A204.1 (cell line): ENCODE results near the gene TMEM41B.
"Not testable (repeated sequence)": the region's sequence is repeated elsewhere in the genome, so short reads cannot be mapped to it uniquely, and the experiment has no call there.

Source experiments
- FAIRE-seq: peaks from 2 replicates; lab custom pipeline; 2012; peaks lifted over from hg19 to GRCh38; lab: Jason Lieb, UNC

TMEM41B gene

DNA sequence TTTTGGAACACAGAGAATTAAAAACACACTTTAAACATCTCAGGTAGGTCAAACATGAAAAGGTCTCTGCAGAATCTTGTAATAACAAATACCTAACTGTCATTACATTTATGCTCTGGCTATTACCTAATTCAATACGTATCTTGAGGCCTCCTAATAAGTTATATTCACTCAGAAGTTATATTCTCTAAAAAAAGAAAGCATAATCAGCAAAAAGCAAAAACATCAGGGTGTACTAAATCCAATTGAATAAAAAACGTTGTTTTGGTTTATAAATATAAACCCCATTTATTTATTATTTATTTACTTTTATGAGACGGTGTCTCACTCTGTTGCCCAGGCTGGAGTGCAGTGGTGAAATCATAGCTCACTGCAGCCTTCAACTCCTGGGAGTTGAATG lies 10.2 kb downstream of the TMEM41B start:
- no peak for FAIRE-seq

DNA sequence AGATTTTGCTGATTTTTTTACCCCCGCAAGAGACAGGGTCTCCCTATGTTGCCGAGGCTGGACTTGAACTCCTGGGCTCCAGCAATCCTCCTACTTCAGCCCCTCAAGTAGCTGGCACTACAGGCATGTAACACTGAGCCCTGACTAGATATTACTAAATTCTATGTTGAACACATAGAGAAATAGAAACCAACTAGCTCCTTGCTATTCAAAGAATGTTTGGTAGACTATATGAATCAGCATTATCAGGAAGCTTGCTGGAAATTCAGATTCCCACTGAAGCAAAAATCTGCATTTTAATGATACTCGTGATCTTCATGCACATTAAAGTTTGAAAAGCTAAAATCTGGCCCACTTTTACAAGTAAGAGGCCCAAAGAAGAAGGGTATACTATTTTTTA lies 11.9 kb downstream of the TMEM41B start:
- FAIRE-seq: no peak

DNA sequence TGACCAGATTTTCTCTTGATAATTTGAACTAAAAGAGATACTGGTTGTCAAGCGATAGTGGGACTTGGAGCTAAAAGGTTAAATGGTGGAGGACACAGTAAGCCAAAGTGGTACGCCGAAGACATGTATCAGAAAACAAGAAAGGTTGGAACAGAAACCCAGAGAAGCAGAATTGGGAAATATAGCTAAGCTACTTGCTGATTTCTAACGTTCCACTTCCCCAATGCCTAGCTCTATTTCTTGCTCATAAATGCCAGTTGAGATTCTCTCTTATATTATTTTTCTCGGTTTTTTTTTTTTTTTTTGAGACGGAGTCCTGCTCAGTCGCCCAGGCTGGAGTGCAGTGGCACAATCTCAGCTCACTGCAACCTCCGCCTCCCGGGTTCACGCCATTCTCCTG lies 12.7 kb downstream of the TMEM41B start:
- FAIRE-seq: no peak

DNA sequence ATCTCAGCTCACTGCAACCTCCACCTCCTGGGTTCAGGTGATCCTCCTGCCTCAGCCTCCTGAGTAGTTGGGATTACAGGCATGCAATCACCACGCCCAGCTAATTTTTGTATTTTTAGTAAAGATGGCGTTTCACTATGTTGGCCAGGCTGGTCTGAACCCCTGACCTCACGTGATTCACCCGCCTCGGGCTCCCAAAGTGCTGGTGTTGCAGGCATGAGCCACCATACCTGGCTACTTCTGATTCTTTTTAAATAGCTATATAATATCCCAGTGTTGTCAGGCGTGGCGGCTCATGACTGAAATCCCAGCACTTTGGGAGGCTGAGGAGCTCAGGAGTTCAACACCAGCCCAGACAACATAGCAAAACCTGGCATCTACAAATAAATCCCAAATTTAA lies 20.7 kb downstream of the TMEM41B start:
- no peak for FAIRE-seq

DNA sequence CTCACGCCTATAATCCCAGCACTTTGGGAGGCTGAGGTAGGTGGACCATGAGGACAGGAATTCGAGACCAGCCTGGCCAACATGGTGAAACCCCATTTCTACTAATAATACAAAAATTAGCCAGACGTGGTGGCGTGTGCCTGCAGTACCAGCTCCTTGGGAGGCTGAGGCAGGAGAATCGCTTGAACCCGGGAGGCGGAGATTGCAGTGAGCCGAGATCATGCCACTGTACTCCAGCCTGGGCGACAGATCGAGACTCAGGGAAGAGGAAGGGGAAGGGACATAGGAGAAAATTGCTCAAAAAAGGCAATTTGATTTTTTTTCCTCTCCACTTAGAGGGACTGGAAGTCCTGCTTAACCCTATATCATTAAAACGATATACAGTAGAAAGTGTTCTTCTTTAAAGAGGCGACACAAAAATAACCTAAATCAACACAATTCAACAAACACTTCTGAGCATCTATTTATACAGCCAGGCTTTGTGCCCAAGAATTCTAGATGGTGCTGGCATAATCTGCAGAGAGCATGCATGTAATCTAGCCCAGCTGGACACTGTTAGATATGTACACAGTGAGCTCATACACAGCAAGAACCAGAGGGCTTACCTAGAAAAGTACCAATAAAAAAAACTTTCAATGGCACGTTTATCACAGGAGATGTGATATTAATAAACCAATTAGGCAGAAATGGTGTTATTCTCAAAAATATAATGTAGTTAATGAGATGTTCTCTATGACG lies 28.4 kb downstream of the TMEM41B start:
- FAIRE-seq: no peak

DNA sequence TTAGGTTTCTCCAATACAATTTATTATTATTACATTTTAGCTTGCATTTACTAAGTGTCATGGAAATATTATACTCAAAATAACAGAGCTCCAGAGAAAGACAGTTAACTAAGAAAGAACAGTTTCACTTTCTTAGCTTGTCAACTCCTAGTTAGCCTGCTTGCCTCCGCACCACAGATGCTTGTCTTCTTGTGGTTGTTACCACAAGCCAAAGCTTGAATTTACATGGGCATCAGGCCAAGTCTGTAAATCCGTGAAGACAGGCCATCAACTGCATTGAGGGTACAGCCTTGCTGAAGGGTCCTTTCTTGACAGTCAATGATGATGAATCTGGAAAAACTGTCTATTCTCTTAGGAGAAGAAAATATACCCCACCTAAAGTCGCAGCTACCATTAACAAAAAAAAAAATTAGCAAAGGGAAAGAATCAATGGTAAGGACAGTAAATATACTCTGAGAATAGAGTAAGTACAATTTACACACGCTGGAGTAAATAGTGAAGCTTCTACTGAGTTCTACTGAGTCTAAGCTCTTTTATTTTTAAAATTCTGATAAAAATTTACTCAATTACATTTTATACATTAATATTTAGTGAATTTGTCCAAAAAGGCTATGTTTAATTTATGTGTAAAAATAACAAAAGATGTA lies 33.6 kb downstream of the TMEM41B start:
- FAIRE-seq: no peak

DNA sequence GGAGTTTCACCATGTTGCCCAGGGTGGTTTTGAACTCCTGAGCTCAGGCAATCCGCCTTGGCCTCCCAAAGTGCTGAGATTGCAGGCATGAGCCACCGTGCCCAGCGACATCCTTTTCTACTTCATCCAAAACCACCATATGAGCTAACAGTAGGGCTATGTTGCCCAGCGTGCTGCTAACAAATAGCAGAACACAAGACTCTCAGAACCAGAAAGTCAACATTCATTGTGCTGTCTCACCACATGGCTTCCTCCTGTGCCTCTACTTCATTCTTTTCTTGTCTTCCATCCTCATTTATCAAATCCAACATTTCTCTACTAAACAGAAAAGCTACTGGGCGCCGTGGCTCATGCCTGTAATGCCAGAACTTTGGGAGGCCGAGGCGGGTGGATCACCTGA lies 37.2 kb downstream of the TMEM41B start:
- no peak for FAIRE-seq

DNA sequence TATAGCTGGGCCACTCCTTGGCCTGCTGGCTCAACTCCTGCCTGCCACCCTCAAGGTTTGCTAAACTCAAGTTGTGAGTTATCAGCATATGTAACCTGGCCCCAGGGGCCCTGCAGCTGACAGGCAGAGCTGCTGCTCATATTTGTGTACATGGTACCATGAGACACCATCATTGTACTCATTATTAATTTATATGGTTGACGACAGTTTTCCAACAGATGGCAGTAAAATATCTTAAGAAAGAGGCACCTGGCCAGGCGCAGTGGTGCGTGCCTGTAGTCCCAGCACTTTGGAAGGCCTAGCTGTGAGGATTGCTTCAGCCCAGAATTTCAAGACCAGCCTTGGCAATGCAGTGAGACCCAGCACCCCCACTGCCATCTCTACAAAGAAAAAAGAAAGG lies 37.8 kb downstream of the TMEM41B start:
- no peak for FAIRE-seq

DNA sequence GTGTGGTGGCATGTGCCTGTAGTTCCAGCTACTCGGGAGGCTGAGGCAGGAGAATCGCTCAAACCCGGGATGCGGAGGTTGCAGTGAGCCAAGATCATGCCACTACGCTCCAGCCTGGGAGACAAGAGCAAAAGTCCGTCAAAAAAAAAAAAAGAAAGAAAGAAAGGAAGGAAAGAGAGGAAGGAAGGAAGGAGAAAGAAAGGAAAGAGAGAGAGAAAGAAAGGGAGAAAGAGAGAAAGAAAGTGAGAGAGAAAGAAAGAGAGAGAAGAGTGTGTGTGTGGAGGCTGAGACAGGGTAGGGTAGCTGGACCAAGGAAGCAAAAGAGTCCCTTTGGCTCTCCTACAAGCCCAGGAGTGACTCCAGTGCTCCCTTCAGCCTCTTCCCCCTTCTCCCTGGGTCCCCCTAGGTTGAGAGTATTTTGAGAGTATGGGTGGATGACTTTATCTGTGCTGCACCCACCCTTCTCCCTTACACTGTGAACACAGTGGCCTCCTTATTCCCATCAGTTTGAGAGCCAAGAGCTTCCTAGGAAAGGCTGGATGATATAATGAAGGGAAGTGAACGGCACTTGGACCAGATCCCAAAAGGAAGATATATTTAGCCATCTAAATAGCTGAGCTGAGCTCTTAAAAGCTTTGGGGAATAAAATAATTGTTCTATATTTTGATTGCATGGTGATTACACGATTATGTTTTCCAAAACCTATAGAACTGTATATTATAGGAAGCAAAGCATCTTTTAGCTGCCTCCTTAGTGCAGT lies 39.7 kb downstream of the TMEM41B start:
- no peak for FAIRE-seq

DNA sequence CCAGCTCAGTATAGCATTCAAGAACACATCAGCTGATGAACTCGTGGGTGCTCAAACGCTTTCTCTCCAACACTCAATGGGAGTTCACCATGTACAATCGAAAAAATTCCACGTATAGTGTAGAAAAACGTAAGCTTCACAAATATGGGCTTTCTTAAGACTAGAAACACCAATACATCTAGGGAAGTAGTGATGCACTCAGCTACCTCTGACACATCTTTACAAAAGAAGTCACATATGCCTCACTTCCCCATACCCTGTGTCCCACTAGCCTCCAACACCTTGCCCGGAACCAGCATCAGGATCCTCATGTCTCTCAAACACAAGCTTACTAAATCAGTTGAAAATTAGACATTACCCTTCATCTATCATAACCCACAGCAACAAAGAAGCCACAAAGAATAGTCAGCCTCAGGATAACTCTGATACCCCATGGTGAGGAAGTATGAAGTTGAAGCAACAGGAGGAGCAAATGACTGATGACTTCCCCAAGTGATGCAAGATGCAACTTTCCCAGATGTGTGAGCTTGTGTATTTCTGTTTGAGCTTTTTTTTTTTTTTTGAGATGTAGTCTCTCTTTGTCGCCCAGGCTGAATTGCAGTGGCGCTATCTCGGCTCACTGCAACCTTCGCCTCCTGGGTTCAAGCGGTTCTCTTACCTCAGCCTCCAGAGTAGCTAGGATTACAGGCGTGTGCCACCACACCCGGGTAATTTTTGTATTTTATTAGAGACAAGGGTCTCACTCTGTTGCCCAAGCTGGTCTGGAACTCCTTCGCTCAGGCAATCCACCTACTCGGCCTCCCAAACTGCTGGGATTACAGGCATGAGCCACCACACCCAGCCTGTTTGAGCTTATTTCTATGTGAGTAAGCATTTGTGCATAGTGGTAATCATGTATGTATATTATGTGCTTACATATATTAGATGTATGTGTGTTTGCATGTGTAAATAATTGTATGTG lies 40.7 kb downstream of the TMEM41B start:
- no peak for FAIRE-seq

DNA sequence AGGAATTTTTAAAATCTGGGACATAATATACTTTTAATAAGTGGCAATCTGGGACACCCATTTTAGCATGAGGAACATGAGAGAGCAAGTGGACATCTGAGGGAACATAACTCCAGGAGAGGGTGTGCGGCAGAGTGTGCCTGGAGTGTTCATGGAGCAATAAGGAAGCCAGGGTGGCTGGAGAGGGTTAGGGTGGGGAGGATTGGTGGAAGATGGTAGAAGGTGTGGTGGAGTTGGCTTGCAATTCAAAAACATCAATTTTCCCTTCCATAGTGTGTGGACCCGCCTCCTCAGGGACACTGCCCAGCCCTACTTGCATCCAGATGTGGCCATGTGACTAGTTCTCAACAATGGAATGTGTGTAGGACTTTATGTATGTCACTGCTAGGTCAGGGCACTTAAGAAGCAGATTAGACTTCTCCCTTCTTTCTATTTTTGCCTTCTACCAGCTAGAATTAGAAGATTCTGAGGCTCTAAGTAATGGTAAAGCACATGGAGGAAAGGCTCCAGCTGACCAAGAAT lies 44.8 kb downstream of the TMEM41B start:
- FAIRE-seq: no peak

DNA sequence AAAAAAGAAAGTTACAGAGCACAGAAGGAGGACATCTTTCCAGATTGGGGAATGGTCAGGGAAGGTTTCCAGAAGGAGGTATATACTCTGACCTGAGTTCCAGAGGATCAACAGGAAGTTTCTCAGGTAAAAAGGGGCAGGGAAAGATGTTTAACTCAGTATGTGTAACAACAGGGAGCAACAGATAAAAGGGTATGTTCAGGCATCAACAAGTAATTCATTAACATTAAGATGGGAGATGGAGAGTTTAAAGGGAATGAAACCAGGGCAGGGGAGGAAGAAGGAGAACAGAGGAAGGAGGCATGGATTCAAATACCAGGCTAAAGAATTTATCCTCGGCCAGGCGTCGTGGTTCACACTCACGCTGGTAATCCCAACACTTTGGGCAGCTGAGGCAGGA lies 46.7 kb downstream of the TMEM41B start:
- no peak for FAIRE-seq

DNA sequence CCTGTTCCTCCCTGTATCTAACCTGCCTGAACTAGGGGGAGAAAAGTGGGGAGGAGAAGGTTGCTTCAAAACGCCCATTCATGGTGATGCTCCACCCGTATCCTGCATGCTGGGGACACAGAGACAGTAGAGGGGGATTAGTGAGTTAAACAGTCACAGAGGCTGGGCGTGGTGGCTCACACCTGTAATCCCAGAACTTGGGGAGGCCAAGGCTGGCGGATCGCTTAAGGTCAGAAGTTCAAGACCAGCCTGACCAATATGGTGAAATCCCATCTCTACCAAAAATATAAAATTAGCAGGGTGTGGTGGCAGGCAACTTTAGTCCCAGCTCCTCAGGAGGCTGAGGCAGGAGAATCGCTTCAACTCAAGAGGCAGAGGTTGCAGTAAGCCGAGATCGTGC lies 47.5 kb downstream of the TMEM41B start:
- FAIRE-seq: no peak

DNA sequence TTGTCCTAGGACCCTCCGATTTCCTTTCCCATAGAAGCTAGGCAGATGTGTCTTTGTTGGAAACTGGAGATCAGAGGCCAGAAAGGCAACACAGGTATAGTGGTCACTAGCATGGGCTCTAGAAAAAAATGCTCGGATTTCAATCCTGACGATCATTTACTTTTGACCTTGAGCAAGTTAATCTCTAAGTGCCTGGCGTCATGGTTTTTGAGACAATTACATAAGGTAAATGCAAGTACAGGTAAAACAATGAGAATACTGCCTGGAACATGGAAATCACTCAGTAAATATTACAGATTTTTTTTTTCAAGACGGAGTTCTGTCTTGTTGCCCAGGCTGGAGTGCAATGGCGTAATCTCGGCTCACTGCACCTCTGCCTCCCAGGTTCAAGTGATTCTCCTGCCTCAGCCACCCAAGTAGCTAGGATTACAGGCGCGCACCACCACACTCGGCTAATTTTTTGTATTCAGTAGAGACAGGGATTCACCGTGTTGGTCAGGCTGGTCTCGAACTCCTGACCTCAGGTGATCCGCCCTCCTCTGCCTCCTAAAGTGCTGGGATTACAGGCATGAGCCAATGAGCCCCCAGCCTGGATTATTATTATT lies 48.2 kb downstream of the TMEM41B start:
- no peak for FAIRE-seq

DNA sequence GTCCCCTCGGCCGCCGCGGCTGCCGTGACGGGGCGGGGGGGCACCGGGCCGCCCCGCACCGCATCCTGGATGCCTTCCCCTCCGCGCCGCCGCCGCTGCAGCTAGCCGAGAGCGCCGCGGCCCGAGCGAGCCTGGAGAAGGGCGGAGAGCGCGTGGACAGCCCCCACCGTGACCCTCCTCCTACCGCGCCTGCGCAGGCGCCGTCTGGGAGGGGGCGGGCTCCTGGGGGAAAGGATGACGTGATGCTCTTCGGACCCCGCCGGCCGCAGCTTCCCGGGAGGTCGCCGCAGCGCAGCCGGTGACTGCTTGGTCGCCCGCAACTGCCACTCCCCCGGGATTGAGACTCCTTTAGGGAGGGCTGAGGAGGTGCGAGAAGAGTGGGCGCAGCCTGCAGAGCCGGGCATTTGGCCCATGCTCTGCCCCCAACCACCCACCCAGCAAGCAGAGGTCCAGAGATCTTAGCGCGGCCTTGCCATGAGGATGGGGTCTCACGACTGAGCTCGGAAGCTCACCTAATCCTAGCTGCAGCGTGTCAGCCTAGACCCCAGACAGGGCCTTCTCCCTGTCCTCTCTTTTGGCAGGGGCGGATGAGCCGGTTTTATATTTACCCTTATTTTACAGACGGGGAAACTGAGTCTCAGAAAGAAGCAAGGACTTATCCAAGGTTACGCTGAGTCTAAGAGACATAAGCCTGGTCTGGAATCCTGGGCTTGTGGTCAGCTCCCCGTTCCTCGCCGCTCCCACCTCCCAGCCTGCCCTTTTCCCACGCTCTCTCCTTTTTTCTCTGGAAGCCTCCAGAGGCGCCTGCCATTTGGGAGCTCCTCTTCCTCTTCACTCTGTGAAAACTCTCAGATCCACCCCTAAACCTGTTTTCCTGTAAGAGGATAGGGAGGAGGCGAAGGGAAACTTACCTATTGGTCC lies 48.9 kb downstream of the TMEM41B start, which contains the start of gene DENND5A:
DENND5A (minus strand) TSS at position 140 of the 921 bp plus-strand sequence. CDS start 281 bp downstream, outside the sequence.
- FAIRE-seq: no peak

DNA sequence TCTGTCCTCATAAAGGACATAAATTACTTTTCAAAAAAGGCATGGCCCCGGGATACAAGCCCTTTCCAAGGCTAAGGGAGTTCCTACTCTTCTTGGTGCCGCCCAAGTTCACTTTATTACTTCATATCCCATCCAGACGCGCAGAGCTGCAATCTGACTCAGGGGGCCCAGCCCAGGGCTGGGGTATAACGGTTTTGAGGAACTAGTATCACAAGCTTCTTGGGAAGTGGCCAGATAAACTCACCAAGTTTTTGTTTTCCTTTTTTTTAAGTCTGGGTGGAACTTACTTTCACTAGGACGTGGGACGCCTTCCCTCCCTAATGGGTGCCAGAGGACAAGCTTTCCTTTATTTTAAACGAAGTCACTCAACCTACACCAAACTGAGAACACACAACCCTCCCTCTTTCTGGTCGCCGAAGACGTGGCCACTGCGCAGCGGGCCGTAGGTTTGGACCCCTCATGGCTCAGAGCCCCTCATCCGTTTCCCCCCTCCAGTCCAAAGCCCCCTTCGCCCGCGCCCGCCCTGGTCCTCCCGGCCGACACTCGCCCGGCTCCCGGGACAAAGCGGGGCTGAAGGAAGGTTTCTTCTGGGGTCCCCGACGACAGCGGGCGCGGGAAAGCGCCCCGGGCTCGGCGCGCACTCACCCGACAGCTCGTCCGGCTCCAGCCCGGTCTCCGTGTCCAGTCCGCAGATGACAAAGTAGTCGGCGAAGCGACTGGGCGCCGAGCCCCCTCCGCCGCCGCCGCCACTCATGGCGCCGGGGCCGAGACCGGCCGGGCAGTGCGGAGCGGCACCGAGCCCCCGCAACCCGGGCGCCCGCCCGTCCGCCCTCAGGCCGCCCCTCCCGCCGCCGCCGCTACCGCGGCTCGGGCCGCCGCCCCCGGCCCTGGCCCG lies 49.8 kb downstream of the TMEM41B start:
- no peak for FAIRE-seq

DNA sequence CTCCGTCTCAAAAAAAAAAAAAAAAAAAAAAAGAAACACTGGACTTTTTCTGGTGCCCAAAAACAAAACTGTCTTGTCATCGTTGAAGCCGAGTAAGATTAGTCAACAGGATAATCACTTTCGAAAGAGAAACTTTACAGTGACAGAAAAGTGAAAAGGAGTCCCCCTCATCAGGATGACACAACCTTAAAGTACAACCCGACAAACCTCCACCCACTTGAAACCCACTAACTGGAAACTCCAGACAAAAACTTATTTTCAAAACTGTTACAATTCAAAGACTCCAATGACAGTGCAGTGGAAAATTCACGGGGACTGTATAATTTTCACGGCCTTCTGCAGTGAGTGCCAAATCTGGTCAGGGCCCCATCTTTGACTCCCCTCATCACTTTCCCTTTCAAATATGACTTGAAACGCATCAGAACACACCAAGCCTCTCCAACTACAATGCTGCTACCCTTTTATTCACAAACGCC lies 50.5 kb downstream of the TMEM41B start:
- no peak for FAIRE-seq

DNA sequence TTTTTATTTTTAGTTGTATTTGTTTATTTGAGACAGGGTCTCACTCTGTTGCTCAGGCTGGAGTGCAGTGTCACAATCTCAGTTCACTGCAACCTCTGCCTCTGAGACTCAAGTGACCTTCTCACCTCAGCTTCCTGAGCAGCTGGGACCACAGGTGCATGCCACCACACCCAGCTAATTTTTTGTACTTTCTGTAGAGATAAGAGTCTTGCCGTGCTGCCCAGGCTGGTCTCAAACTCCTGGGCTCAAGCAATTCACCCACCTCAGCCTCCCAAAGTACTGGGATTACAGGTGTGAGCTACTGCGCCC lies 53.6 kb downstream of the TMEM41B start:
- FAIRE-seq: not testable (repeated sequence)
